HepG2 (cell line): Measurements from ENCODE around the gene RBM28. TPM values are rescaled to one million over a fixed set of nuclear protein-coding genes. Genes with fewer than 3 reads are reported as not detected.

ENCODE experiments used
- ATAC-seq: fragments of 200-7000 bp; cut with Tn5 transposase; 3 replicates; pipeline ENCODE4 v1.9.1; 2020; ENCODE audit warnings: mild to moderate bottlenecking, moderate library complexity
- BruUV-seq: library from RNA; stranded (reverse); fragments of 400-500 nt; replicated peaks from 2 replicates; lab custom pipeline; 2021; lab: Mats Ljungman, UMichigan
- CTCF ChIA-PET: fragments of 300-600 bp; formaldehyde crosslinking; extraction: SDS; loops from one replicate; lab custom pipeline; 2021; ENCODE audit warnings: low total read pairs, inconsistent platforms, low intra/inter-chr PET ratio; lab: Yijun Ruan, JAX
- POLR2A ChIA-PET: fragments of 350-600 bp; sonication (Branson Sonifier 250); formaldehyde crosslinking; loops from one replicate; lab custom pipeline; 2020; ENCODE audit warnings: antibody characterized with exemption, inconsistent platforms; lab: Yijun Ruan, JAX
- DNase-seq: peaks from one replicate; pipeline ENCODE4 v3.0.0-alpha.2; 2015; ENCODE audit warnings: low spot score
- FAIRE-seq: peaks from 3 replicates; lab custom pipeline; 2011; peaks lifted over from hg19 to GRCh38; lab: Jason Lieb, UNC
- H2AFZ ChIP-seq: one replicate; pipeline ENCODE4 v1.6.1; 2011; ENCODE audit warnings: low read length, inconsistent platforms
- H3K27ac ChIP-seq: fragments of 300-600 bp; 3 replicates; pipeline ENCODE4 v1.8.0; 2011; ENCODE audit warnings: mixed run types, mild to moderate bottlenecking, mixed read lengths, low read length, inconsistent platforms; ENCODE audit not compliant: insufficient read depth; ENCODE audit errors: extremely low read length
- H3K27me3 ChIP-seq, 2 experiments: fragments of 200-600 bp in 1 of 2; 2 replicates in 1 of 2; 3 replicates in 1 of 2; pipeline versions ENCODE4 v1.6.0 to v1.8.0; 2011; ENCODE audit warnings: low read length in 2 of 2, mild to moderate bottlenecking in 2 of 2, moderate library complexity in 2 of 2, inconsistent platforms in 1 of 2; ENCODE audit not compliant: insufficient read depth in 2 of 2, control insufficient read depth in 1 of 2
- H3K36me3 ChIP-seq, 2 experiments: fragments of 200-600 bp in 1 of 2; replicated peaks in 1 of 2; 2 replicates in 1 of 2; 3 replicates in 1 of 2; pipeline versions ENCODE4 v1.5.1 to v1.8.0; 2011; ENCODE audit warnings: low read length in 2 of 2, inconsistent platforms in 1 of 2; ENCODE audit not compliant: insufficient read depth in 2 of 2, control insufficient read depth in 1 of 2
- H3K4me1 ChIP-seq: 2 replicates; pipeline ENCODE4 v1.5.1; 2012; ENCODE audit warnings: low read length, inconsistent platforms; ENCODE audit not compliant: insufficient read depth
- H3K4me2 ChIP-seq: 2 replicates; pipeline ENCODE4 v1.6.0; 2011; ENCODE audit warnings: low read depth, low read length, inconsistent platforms
- H3K4me3 ChIP-seq, 3 experiments: fragments of 200-600 bp in 1 of 3; sonication (generic), shearing (Covaris generic) in 1 of 3; replicated peaks in 1 of 3; 2 replicates each; pipeline ENCODE4 v1.5.1; 2011 to 2016; ENCODE audit warnings: low read length in 3 of 3, inconsistent platforms in 2 of 3, low read depth in 2 of 3, mild to moderate bottlenecking in 2 of 3, control low read depth in 1 of 3, mixed read lengths in 1 of 3; ENCODE audit not compliant: insufficient read depth in 1 of 3
- H3K79me2 ChIP-seq: one replicate; pipeline ENCODE4 v1.6.1; 2011; ENCODE audit warnings: low read length, inconsistent platforms; ENCODE audit not compliant: insufficient read depth
- H3K9ac ChIP-seq: 2 replicates; pipeline ENCODE4 v1.6.0; 2011; ENCODE audit warnings: mild to moderate bottlenecking, low read depth, low read length, inconsistent platforms; ENCODE audit not compliant: insufficient read depth
- H3K9me3 ChIP-seq: 2 replicates; pipeline ENCODE4 v1.5.1; 2012; ENCODE audit warnings: mild to moderate bottlenecking, low read length
- H4K20me1 ChIP-seq: 2 replicates; pipeline ENCODE4 v1.6.0; 2011; ENCODE audit warnings: inconsistent platforms, mild to moderate bottlenecking, low read length, moderate library complexity; ENCODE audit not compliant: insufficient read depth
- ADNP ChIP-seq: sonication (generic); formaldehyde crosslinking; IDR thresholded peaks from 2 replicates; pipeline ENCODE4 v1.4.0; 2020; ENCODE audit warnings: missing genetic modification reagents
- MXI1 ChIP-seq: IDR thresholded peaks from 3 replicates; pipeline ENCODE4 v1.6.1; 2012; ENCODE audit warnings: low read depth, low read length, inconsistent platforms, borderline replicate concordance
- MYPOP ChIP-seq: sonication (generic); formaldehyde crosslinking; IDR thresholded peaks from 2 replicates; pipeline ENCODE4 v1.8.1; 2023; ENCODE audit warnings: mild to moderate bottlenecking, moderate library complexity, missing genetic modification reagents
- RBM22 ChIP-seq: fragments of 200-400 bp; formaldehyde crosslinking; optimal IDR thresholded peaks from 2 replicates; pipeline ENCODE3; 2017; ENCODE audit warnings: mild to moderate bottlenecking, low read length, moderate library complexity
- RFX1 ChIP-seq: fragments of 450-650 bp; IDR thresholded peaks from 2 replicates; pipeline ENCODE4 v1.6.1; 2017
- RFX3 ChIP-seq: IDR thresholded peaks from 2 replicates; pipeline ENCODE4 v1.6.1; 2016; ENCODE audit warnings: missing biosample characterization, missing genetic modification reagents
- STAG1 ChIP-seq: sonication (generic); formaldehyde crosslinking; IDR thresholded peaks from 2 replicates; pipeline ENCODE4 v1.4.0; 2020; ENCODE audit warnings: missing genetic modification reagents
- TAF15 ChIP-seq: fragments of 200-400 bp; formaldehyde crosslinking; IDR thresholded peaks from one replicate; pipeline ENCODE4 v1.6.1; 2018; ENCODE audit warnings: mild to moderate bottlenecking, low read depth, low read length; ENCODE audit not compliant: poor library complexity, severe bottlenecking
- ZMAT5 ChIP-seq: sonication (generic); formaldehyde crosslinking; IDR thresholded peaks from 2 replicates; pipeline ENCODE4 v1.5.0; 2020; ENCODE audit warnings: mild to moderate bottlenecking, low read depth, missing genetic modification reagents, borderline replicate concordance
- ZNF343 ChIP-seq: sonication (generic); formaldehyde crosslinking; IDR thresholded peaks from 2 replicates; pipeline ENCODE4 v1.4.0; 2020; ENCODE audit warnings: mild to moderate bottlenecking, missing genetic modification reagents
- WGBS: methylation state at CpG from one replicate; pipeline ENCODE4 v1.1.6; 2017; ENCODE audit warnings: low lambda C conversion rate; 5-methylcytosine and 5-hydroxymethylcytosine counted together
- in situ Hi-C: cut with HindIII; loops from 2 replicates; pipeline ENCODE4 v1.10.0; 2017; ENCODE audit warnings: low pct_unique_long_range_greater_than_20kb; ENCODE audit not compliant: extremely low pct_ligation_motif_present
- intact Hi-C: fragments of 100-400 bp; cut with micrococcal nuclease; formaldehyde crosslinking; loops from one replicate; pipeline ENCODE4 v1.10.0; 2022; ENCODE audit not compliant: unreplicated experiment
- polyA plus RNA-seq, 8 experiments: library from polyadenylated mRNA; depleted of rRNA in 3 of 8; stranded (reverse) in 7 of 8; unstranded in 1 of 8; fragments of >200 nt; fragmentation: Illumina TruSeq in 4 of 8; extraction: Trizol in 4 of 8; gene quantifications; 2 replicates each; pipeline versions ENCODE4 v1.2.1 to v1.2.3, GENCODE V29; 2011 to 2016; ENCODE audit warnings: low read depth in 4 of 8, missing spikeins in 1 of 8, mixed read lengths in 1 of 8; ENCODE audit not compliant: insufficient read depth in 1 of 8
- total RNA-seq, 5 experiments: library from RNA; depleted of rRNA; stranded (reverse); fragments of >200 nt; fragmentation: Illumina TruSeq; extraction: Trizol; gene quantifications; 2 replicates each; pipeline ENCODE4 v1.2.3, GENCODE V29; 2016; ENCODE audit warnings: low read depth in 1 of 5

Gene RBM28
- total and polyA plus RNA-seq, 2 of the 13 experiments (the other 11 are each of a cell fraction or from before 2014, with no cell fraction given): 20.5 to 49.0 TPM

- BruUV-seq: no TSS peak
These were observed 44.4 kb upstream of the RBM28 start for GRCh38 chr7:128388145-128388485.

GRCh38 chr7:128387216-128388144, 43.8 kb upstream of the RBM28 start:
- no peak overlapping the region for H3K4me2 ChIP-seq
- DNase-seq (peak; percentile 68), FAIRE-seq (peak; percentile 77), ATAC-seq (peak; percentile 87)
- WGBS: 11% methylated on average over 20 of the region's 24 CpGs
- no peaks in the 10 kb centered on the region for H4K20me1 ChIP-seq
- intact Hi-C loops (loop anchor here (1.0 kb wide), 1 partner anchor 40 kb away; no protein-coding TSS in a partner anchor), in situ Hi-C loops (no loop called here)
- ChIA-PET CTCF (interaction anchor here (1.0 to 1.6 kb wide), 3 partner anchors 22 to 40 kb away, joined by 3 to 56 read pairs (median 8); partner anchors contain the start of gene IMPDH1), POLR2A (interaction anchor here (0.9 to 1.0 kb wide), 2 partner anchors 10 to 40 kb away, joined by 3 to 4 read pairs; no protein-coding TSS in a partner anchor)
- peaks cover 21% of the 10 kb centered on the region; the same call in 1 of the 2 replicates for H3K4me1 ChIP-seq
- no peaks in the 10 kb centered on the region for H3K79me2 ChIP-seq
- no peaks in the 10 kb centered on the region for H3K9me3 ChIP-seq
- H2AFZ ChIP-seq: no peak overlapping the region
- BruUV-seq: no TSS peak
- H3K27ac ChIP-seq: no peak overlapping the region
- H3K36me3 ChIP-seq: no peaks in the 10 kb centered on the region; a peak in 1 of 5 replicates
- 0 out of 5 replicates have a peak, but pooled peaks cover 1 to 5% of the 10 kb centered on the region in 2 experiments for H3K27me3 ChIP-seq
- no peak overlapping the region for H3K9ac ChIP-seq
- no peak overlapping the region for H3K4me3 ChIP-seq
- TF ChIP-seq STAG1 (peak; percentile 73), MXI1 (0 out of 3 replicates have a peak, but pooled peaks have one; percentile 30), ADNP (CRISPR knock-in tag) (no peak), RFX1 (peak; percentile 71), RFX3 (CRISPR knock-in tag) (peak; percentile 78), RBM22 (no peak), ZNF343 (no peak), TAF15 (no peak), ZMAT5 (no peak)

More at GRCh38 chr7:128388145-128388485, 44.4 kb upstream of the RBM28 start:
- ATAC-seq (no peak; the same call in 2 of the 3 replicates), DNase-seq (no peak), FAIRE-seq (no peak)
- ChIA-PET CTCF (interaction anchor here (1.0 to 1.6 kb wide), 3 partner anchors 22 to 40 kb away, joined by 3 to 56 read pairs (median 8); partner anchors contain the start of gene IMPDH1), POLR2A (interaction anchor here (1.0 kb wide), 1 partner anchor 41 kb away, joined by 4 read pairs; no protein-coding TSS in a partner anchor)
- Histone ChIP-seq H3K4me2 (no peak overlapping the region), H3K9me3 (no peaks in the 10 kb centered on the region), H3K9ac (no peak overlapping the region), H3K27ac (no peak overlapping the region), H3K4me3 (no peak overlapping the region), H4K20me1 (no peaks in the 10 kb centered on the region), H3K79me2 (no peaks in the 10 kb centered on the region), H3K36me3 (no peaks in the 10 kb centered on the region; a peak in 2 of 5 replicates), H2AFZ (no peak overlapping the region), H3K27me3 (0 out of 5 replicates have a peak, but pooled peaks cover 1 to 5% of the 10 kb centered on the region in 2 experiments), H3K4me1 (peaks cover 21% of the 10 kb centered on the region; the same call in 1 of the 2 replicates)
- WGBS: 17% methylated on average over 3 of the region's 3 CpGs
- in situ Hi-C loops: no loop called here
- intact Hi-C loops: no loop called here
- no peak for TF ChIP-seq MYPOP (CRISPR knock-in tag)
